HEK293 (cell line): Measurements from ENCODE around the gene CENPQ.

Experiments used
- CTCF ChIA-PET: fragments of 350-600 bp; formaldehyde crosslinking; extraction: SDS; loops from one replicate; lab custom pipeline; 2021; ENCODE audit warnings: antibody characterized with exemption; lab: Yijun Ruan, JAX
- POLR2A ChIA-PET: fragments of 300-600 bp; formaldehyde crosslinking; extraction: SDS; loops from one replicate; lab custom pipeline; 2020; ENCODE audit warnings: antibody characterized with exemption, inconsistent platforms; lab: Yijun Ruan, JAX
- H3K27ac ChIP-seq: fragments of 200-500 bp; sonication (Bioruptor generic); 2 replicates; pipeline ENCODE4 v1.5.1; 2014; ENCODE audit warnings: low read depth, low read length, control low read depth, inconsistent platforms; ENCODE audit errors: extremely low read depth
- H3K36me3 ChIP-seq, 2 experiments: fragments of 200-500 bp in 1 of 2; sonication (Bioruptor generic) in 1 of 2; 1 replicate in 1 of 2; 2 replicates in 1 of 2; pipeline ENCODE4 v1.5.1; 2014 to 2017; ENCODE audit warnings: inconsistent platforms in 2 of 2, low read length in 2 of 2; ENCODE audit not compliant: control insufficient read depth in 2 of 2, insufficient read depth in 1 of 2
- H3K4me1 ChIP-seq: fragments of 200-500 bp; sonication (Bioruptor generic); 2 replicates; pipeline ENCODE4 v1.5.1; 2014; ENCODE audit warnings: mild to moderate bottlenecking, low read length, inconsistent platforms; ENCODE audit not compliant: control insufficient read depth, insufficient read depth
- H3K4me3 ChIP-seq: 2 replicates; pipeline ENCODE4 v1.5.1; 2011; ENCODE audit warnings: low read depth, mild to moderate bottlenecking, control low read depth, low read length, moderate library complexity
- H3K9me3 ChIP-seq: fragments of 200-500 bp; sonication (Bioruptor generic); 2 replicates; pipeline ENCODE4 v1.5.1; 2014; ENCODE audit warnings: low read depth, low read length, inconsistent platforms; ENCODE audit not compliant: control insufficient read depth, insufficient read depth
- ELK4 ChIP-seq: IDR thresholded peaks from 2 replicates; pipeline ENCODE4 v1.6.1; 2011; ENCODE audit warnings: mild to moderate bottlenecking, low read depth, low read length, borderline replicate concordance
- PRDM2 ChIP-seq: fragments of 450-650 bp; formaldehyde crosslinking; IDR thresholded peaks from 2 replicates; pipeline ENCODE4 v1.5.1; 2016; ENCODE audit warnings: missing biosample characterization, missing genetic modification characterization, borderline replicate concordance
- SP7 ChIP-seq: fragments of 450-650 bp; formaldehyde crosslinking; IDR thresholded peaks from 2 replicates; pipeline ENCODE4 v1.5.1; 2016; ENCODE audit warnings: missing biosample characterization, missing genetic modification characterization
- ZBTB44 ChIP-seq: fragments of 450-650 bp; IDR thresholded peaks from 2 replicates; pipeline ENCODE4 v1.5.1; 2018; ENCODE audit warnings: missing biosample characterization, mild to moderate bottlenecking, missing genetic modification characterization
- ZBTB8A ChIP-seq: fragments of 450-650 bp; formaldehyde crosslinking; IDR thresholded peaks from 2 replicates; pipeline ENCODE4 v1.5.1; 2016; ENCODE audit warnings: missing biosample characterization, missing genetic modification characterization
- ZFP69B ChIP-seq: fragments of 450-650 bp; formaldehyde crosslinking; IDR thresholded peaks from 2 replicates; pipeline ENCODE4 v1.5.1; 2016; ENCODE audit warnings: missing biosample characterization, missing genetic modification characterization
- ZNF146 ChIP-seq: fragments of 450-650 bp; formaldehyde crosslinking; IDR thresholded peaks from 2 replicates; pipeline ENCODE4 v1.5.1; 2016; ENCODE audit warnings: missing biosample characterization, missing genetic modification characterization
- ZNF184 ChIP-seq: fragments of 450-650 bp; IDR thresholded peaks from 2 replicates; pipeline ENCODE4 v1.5.1; 2018; ENCODE audit warnings: missing biosample characterization, mild to moderate bottlenecking, missing genetic modification characterization
- ZNF324 ChIP-seq: fragments of 450-650 bp; formaldehyde crosslinking; IDR thresholded peaks from 2 replicates; pipeline ENCODE4 v1.5.1; 2016; ENCODE audit warnings: missing biosample characterization, missing genetic modification characterization
- ZNF362 ChIP-seq: fragments of 450-650 bp; formaldehyde crosslinking; IDR thresholded peaks from 2 replicates; pipeline ENCODE4 v1.5.1; 2016; ENCODE audit warnings: missing biosample characterization, missing genetic modification characterization
- ZNF391 ChIP-seq: fragments of 450-650 bp; formaldehyde crosslinking; IDR thresholded peaks from 2 replicates; pipeline ENCODE4 v1.5.1; 2016; ENCODE audit warnings: low read depth, missing biosample characterization, missing genetic modification characterization, borderline replicate concordance
- ZNF624 ChIP-seq: fragments of 450-650 bp; formaldehyde crosslinking; IDR thresholded peaks from 2 replicates; pipeline ENCODE4 v1.5.1; 2017; ENCODE audit warnings: missing biosample characterization, missing genetic modification characterization
- ZNF843 ChIP-seq: fragments of 450-650 bp; formaldehyde crosslinking; IDR thresholded peaks from 2 replicates; pipeline ENCODE4 v1.5.1; 2016; ENCODE audit warnings: missing biosample characterization, missing genetic modification characterization

Gene CENPQ

GRCh38 chr6:49519660-49520059 is 56.5 kb downstream of the CENPQ start (continued):
- TF ChIP-seq ZNF624 (tag by site-specific recombination) (no peak), ZNF391 (no peak), ELK4 (no peak), ZBTB44 (tag by site-specific recombination) (no peak), ZNF184 (tag by site-specific recombination) (no peak), ZNF146 (no peak), ZNF324 (tag by site-specific recombination) (no peak), SP7 (tag by site-specific recombination) (no peak), ZFP69B (tag by site-specific recombination) (no peak)

- TF ChIP-seq PRDM2, result no peak
- no peak for TF ChIP-seq ZNF362
- TF ChIP-seq ZNF843 (tag by site-specific recombination), result no peak
- TF ChIP-seq, all 188 proteins: peak for 0
- no peaks in the 10 kb centered on the region for H3K4me1 ChIP-seq
- ChIA-PET POLR2A (no interaction called here), CTCF (interaction anchor here (2.5 kb wide), 1 partner anchor 9 kb away, joined by 11 read pairs; no protein-coding TSS in a partner anchor)
- no peaks in the 10 kb centered on the region for H3K9me3 ChIP-seq
- H3K36me3 ChIP-seq, result no peaks in the 10 kb centered on the region
- H3K27ac ChIP-seq, result no peak overlapping the region
- no peak overlapping the region for H3K4me3 ChIP-seq
Measured at GRCh38 chr6:49522710-49523593, 59.8 kb downstream of the CENPQ start.

- CTCF ChIA-PET, result interaction anchor here (0.7 to 2.5 kb wide), 3 partner anchors 8 to 83 kb away, joined by 4 to 11 read pairs (median 6); no protein-coding TSS in a partner anchor
- no peak for TF ChIP-seq ZBTB8A (tag by site-specific recombination)
Measured at GRCh38 chr6:49523901-49524300, 60.7 kb downstream of the CENPQ start.

More at GRCh38 chr6:49523901-49524300, 60.7 kb downstream of the CENPQ start:
- POLR2A ChIA-PET, result no interaction called here
- Histone ChIP-seq H3K4me1 (no peaks in the 10 kb centered on the region), H3K9me3 (no peaks in the 10 kb centered on the region), H3K27ac (no peak overlapping the region), H3K4me3 (no peak overlapping the region), H3K36me3 (no peaks in the 10 kb centered on the region)
